A673 (cell line): ENCODE results near the gene UVRAG. TPM values are rescaled to one million over a fixed set of nuclear protein-coding genes. Genes with fewer than 3 reads are reported as not detected.
"Not testable (repeated sequence)": the region's sequence is repeated elsewhere in the genome, so short reads cannot be mapped to it uniquely, and the experiment has no call there.

Experiments
- BruUV-seq: library from RNA; stranded (reverse); fragments of 400-500 nt; replicated peaks from 2 replicates; lab custom pipeline; 2021; lab: Mats Ljungman, UMichigan
- CTCF ChIA-PET: fragments of 300-600 bp; sonication (Branson Sonifier 250); formaldehyde crosslinking; loops from one replicate; lab custom pipeline; 2022; ENCODE audit warnings: antibody characterized with exemption; lab: Charles Lee
- POLR2A ChIA-PET: fragments of 300-600 bp; sonication (Branson Sonifier 250); formaldehyde crosslinking; loops from one replicate; lab custom pipeline; 2022; ENCODE audit warnings: antibody characterized with exemption; ENCODE audit not compliant: low non-redundant PET; lab: Charles Lee
- DNase-seq: peaks from one replicate; pipeline ENCODE4 v3.0.0-alpha.2; 2015; ENCODE audit warnings: low spot score
- H3K27ac ChIP-seq: fragments of 200-600 bp; sonication (generic); 2 replicates; pipeline ENCODE4 v1.5.1; 2016; ENCODE audit warnings: mixed run types, low read depth, mild to moderate bottlenecking, mixed read lengths, antibody characterized with exemption, low read length; ENCODE audit not compliant: poor library complexity, severe bottlenecking
- H3K27me3 ChIP-seq: fragments of 200-600 bp; sonication (generic); replicated peaks from 2 replicates; pipeline ENCODE4 v1.6.1; 2017; ENCODE audit warnings: mixed run types, low read depth, mild to moderate bottlenecking, mixed read lengths, antibody characterized with exemption, low read length; ENCODE audit not compliant: insufficient read depth, poor library complexity
- H3K36me3 ChIP-seq: fragments of 200-600 bp; sonication (generic); 2 replicates; pipeline ENCODE4 v1.6.1; 2016; ENCODE audit warnings: mixed run types, mild to moderate bottlenecking, mixed read lengths, antibody characterized with exemption, low read length; ENCODE audit not compliant: insufficient read depth, poor library complexity, severe bottlenecking
- H3K4me1 ChIP-seq: fragments of 200-600 bp; sonication (generic); 2 replicates; pipeline ENCODE4 v1.6.1; 2017; ENCODE audit warnings: mixed run types, mild to moderate bottlenecking, mixed read lengths, antibody characterized with exemption, low read length; ENCODE audit not compliant: insufficient read depth, poor library complexity, severe bottlenecking
- H3K4me3 ChIP-seq: fragments of 200-600 bp; sonication (generic); 2 replicates; pipeline ENCODE4 v1.5.1; 2016; ENCODE audit warnings: low read depth, mixed run types, mild to moderate bottlenecking, mixed read lengths, low read length; ENCODE audit not compliant: poor library complexity, severe bottlenecking
- H3K9me3 ChIP-seq: fragments of 200-600 bp; sonication (generic); 2 replicates; pipeline ENCODE4 v1.6.1; 2016; ENCODE audit warnings: mixed run types, low read depth, mild to moderate bottlenecking, mixed read lengths, antibody characterized with exemption, low read length; ENCODE audit not compliant: poor library complexity, severe bottlenecking
- EZH2 ChIP-seq: fragments of 200-600 bp; sonication (generic); IDR thresholded peaks from 2 replicates; pipeline ENCODE4 v1.6.1; 2017; ENCODE audit warnings: borderline replicate concordance, low read depth, mild to moderate bottlenecking, mixed read lengths, antibody characterized with exemption, low read length; ENCODE audit not compliant: poor library complexity, severe bottlenecking
- intact Hi-C: fragments of 100-400 bp; cut with micrococcal nuclease; formaldehyde crosslinking; loops from one replicate; pipeline ENCODE4 v1.10.0; 2022; ENCODE audit not compliant: unreplicated experiment
- total RNA-seq: library from RNA; stranded (reverse); gene quantifications from 2 replicates; pipeline ENCODE4 v1.2.3, GENCODE V29; 2021
- TF ChIP-seq, protein P1 (sequence below): fragments of 300-800, 200-600 bp; sonication (generic); conservative IDR thresholded peaks from 2 replicates; pipeline ENCODE4 v1.5.1; 2017; ENCODE audit warnings: low read depth, mild to moderate bottlenecking, antibody characterized with exemption, low read length, moderate library complexity, mixed read lengths

Gene UVRAG
- total RNA-seq, 1 experiment from 2014 or later, result 21.1 TPM

DNA sequence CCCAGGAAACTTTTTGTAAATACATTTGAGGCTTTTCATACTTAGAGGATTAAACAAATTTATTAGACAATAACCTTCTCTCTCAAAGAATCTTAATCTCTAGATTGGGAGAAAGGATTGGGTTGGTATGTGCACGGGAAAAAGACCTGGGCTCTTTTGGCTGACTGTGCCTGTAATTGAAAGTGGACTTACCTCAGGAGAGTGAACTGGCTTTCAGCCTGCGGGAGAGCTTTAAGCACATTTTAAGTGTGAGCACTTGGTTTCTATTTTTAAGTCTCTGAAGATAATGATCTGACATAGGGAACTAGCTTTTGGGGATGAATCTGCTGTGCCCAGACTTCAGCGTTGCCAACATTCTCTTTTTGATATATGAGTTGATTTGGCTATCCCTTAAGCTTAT, 35.8 kb downstream of the UVRAG start:
- Histone ChIP-seq H3K36me3 (no peaks in the 10 kb centered on the region), H3K27ac (peak overlapping the region; percentile 13), H3K4me3 (no peak overlapping the region), H3K9me3 (no peaks in the 10 kb centered on the region), H3K27me3 (no peaks in the 10 kb centered on the region), H3K4me1 (peaks cover 19% of the 10 kb centered on the region)
- peak; percentile 17 for DNase-seq
- no TSS peak for BruUV-seq
- TF ChIP-seq, protein P1, sequence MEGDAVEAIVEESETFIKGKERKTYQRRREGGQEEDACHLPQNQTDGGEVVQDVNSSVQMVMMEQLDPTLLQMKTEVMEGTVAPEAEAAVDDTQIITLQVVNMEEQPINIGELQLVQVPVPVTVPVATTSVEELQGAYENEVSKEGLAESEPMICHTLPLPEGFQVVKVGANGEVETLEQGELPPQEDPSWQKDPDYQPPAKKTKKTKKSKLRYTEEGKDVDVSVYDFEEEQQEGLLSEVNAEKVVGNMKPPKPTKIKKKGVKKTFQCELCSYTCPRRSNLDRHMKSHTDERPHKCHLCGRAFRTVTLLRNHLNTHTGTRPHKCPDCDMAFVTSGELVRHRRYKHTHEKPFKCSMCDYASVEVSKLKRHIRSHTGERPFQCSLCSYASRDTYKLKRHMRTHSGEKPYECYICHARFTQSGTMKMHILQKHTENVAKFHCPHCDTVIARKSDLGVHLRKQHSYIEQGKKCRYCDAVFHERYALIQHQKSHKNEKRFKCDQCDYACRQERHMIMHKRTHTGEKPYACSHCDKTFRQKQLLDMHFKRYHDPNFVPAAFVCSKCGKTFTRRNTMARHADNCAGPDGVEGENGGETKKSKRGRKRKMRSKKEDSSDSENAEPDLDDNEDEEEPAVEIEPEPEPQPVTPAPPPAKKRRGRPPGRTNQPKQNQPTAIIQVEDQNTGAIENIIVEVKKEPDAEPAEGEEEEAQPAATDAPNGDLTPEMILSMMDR, result no peak
- no peak for TF ChIP-seq EZH2
- CTCF ChIA-PET, result no interaction called here
- intact Hi-C loops, result loop anchor here (5.0 kb wide), 1 partner anchor 33 kb away; the partner anchor contains the start of gene UVRAG
- POLR2A ChIA-PET, result no interaction called here

DNA sequence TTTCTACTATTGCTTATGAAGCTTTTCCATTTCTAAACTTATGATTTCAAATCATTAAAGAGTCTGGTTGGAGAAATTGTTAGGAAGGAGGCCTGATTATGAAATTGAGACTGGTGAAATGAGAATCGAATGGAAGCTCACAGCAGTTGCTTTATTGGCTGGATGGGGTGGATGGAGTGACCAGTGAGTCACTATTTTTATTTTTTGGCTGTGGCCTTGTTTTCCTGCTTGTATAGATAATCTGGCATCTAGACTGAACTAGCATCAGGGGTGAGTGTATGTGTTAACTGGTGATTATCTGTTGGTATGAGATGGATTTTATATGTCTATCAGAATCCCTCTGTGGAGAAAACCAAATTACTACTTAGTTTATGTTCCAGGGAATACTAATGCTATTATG, 36.2 kb downstream of the UVRAG start:
- no peak for TF ChIP-seq EZH2
- TF ChIP-seq, protein P1, result no peak
- intact Hi-C loops, result loop anchor here (5.0 kb wide), 1 partner anchor 34 kb away; the partner anchor contains the start of gene UVRAG
- no peak overlapping the region for H3K4me3 ChIP-seq
- H3K27ac ChIP-seq, result peak overlapping the region; percentile 13
- ChIA-PET CTCF (no interaction called here), POLR2A (no interaction called here)
- no peaks in the 10 kb centered on the region for H3K9me3 ChIP-seq
- BruUV-seq, result no TSS peak
- DNase-seq, result no peak
- H3K27me3 ChIP-seq, result no peaks in the 10 kb centered on the region
- no peaks in the 10 kb centered on the region for H3K36me3 ChIP-seq
- H3K4me1 ChIP-seq, result peaks cover 19% of the 10 kb centered on the region

DNA sequence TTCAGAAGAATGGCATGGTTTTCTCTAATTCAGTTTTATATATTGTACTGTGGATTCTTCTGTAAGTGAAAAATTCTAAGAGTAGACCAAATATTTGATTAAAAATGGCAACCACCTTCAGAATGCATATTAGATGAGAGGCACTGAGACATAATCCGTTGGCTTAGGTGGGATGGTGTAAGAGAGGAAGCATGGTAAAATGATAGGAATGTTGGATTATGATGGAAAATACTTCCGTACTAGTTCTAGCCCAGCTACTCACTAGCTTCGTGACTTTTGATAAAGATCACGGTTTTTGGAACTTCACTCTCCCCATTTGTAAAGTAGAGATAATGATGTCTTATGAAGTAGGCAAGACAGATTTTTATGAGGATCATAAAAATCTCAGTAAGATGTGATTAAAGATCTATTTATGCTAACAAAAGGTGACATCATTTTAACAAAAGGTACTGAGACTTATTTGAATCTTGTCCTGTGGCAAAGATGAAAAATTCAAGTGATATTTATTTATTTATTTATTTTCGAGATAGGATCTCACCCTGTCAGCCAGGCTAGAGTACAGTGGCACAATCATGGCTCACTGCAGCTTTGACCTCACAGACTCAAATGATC, 37.5 kb downstream of the UVRAG start:
- no peak for DNase-seq
- H3K27ac ChIP-seq, result no peak overlapping the region
- TF ChIP-seq EZH2, result no peak
- TF ChIP-seq, protein P1, result no peak
- H3K9me3 ChIP-seq, result no peaks in the 10 kb centered on the region
- H3K4me1 ChIP-seq, result peaks cover 19% of the 10 kb centered on the region
- H3K27me3 ChIP-seq, result no peaks in the 10 kb centered on the region
- H3K4me3 ChIP-seq, result no peak overlapping the region
- H3K36me3 ChIP-seq, result no peaks in the 10 kb centered on the region
- intact Hi-C loops, result loop anchor here (5.0 kb wide), 1 partner anchor 35 kb away; the partner anchor contains the start of gene UVRAG
- CTCF ChIA-PET, result no interaction called here
- no TSS peak for BruUV-seq
- POLR2A ChIA-PET, result no interaction called here

DNA sequence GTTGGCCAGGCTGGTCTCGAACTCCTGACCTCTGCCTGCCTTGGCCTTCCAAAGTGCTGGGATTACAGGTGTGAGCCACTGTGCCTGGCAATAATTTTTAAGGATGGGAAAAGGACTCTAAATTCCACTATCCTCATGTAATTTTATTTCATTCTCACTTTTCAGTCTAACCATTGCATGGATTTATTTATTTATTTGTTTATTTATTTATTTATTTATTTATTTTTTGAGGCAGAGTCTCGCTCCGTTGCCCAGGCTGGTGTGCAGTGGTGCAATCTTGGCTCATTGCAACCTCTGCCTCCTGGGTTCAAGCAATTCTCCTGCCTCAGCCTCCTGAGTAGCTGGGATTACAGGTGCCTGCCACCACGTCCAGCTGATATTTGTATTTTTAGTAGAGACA, 38.6 kb downstream of the UVRAG start:
- CTCF ChIA-PET, H3K4me3 ChIP-seq, POLR2A ChIA-PET, H3K27ac ChIP-seq, H3K36me3 ChIP-seq, H3K9me3 ChIP-seq, DNase-seq, H3K27me3 ChIP-seq, BruUV-seq: not testable (repeated sequence)
- intact Hi-C loops, result loop anchor here (5.0 kb wide), 1 partner anchor 36 kb away; the partner anchor contains the start of gene UVRAG
- peaks cover 24% of the 10 kb centered on the region for H3K4me1 ChIP-seq
